ENCODE results near the gene ABTB2. TPM values are rescaled to one million over a fixed set of nuclear protein-coding genes. Genes with fewer than 3 reads are reported as not detected.

Gene ABTB2
- total RNA-seq, 1 experiment from 2014 or later, result 5.5 TPM

DNA sequence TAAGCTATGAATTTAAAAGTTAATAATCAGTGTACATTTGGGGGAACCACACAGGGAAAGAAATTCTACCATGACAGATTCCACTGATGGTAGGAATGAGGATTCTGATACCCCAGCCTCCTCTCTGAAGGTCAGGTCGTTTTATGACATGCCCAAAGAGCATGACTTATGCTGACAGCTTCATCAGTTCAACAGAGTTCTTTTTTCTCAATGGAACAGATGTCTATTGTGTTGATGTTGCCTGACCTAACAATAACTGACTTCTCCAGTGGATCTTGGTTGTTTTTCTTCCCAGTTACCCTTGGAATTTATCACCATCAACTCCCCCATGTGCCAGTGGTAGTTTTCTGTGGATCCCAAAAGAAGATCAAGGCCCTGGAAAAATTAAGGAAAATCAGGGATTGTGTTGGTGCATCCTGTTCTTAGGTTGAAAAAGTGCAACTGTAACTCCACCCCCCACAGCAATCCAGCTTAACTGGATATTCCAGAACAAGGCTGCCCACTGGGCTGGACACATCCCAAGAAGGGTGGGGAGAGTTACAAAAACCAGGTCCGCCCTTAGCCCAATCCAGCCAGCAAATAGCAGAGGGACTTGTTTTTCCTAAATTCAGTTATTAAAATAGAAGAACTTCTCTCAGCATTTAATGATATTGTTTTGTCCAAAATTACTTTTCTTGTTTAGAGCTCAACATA lies 49.5 kb upstream of the ABTB2 start:
- no peaks in the 10 kb centered on the region for H3K27me3 ChIP-seq (ENCODE audit: insufficient read depth, low read length)
- H3K4me1 Mint-ChIP-seq, result peaks cover 0 to 4% of the 10 kb centered on the region in 2 experiments; a peak in 1 of 4 replicates
- H2BK20ac ChIP-seq (ENCODE audit: low read depth, low read length, poor library complexity, severe bottlenecking), result no peak overlapping the region
- H3K9me3 ChIP-seq (ENCODE audit: control insufficient read depth, low read depth, low read length), result no peaks in the 10 kb centered on the region
- H3K27ac Mint-ChIP-seq, result no peak overlapping the region
- no peaks in the 10 kb centered on the region for H3K23me2 ChIP-seq (ENCODE audit: insufficient read length, low read depth, low read length, poor library complexity, severe bottlenecking)
- no peak overlapping the region for H2AFZ ChIP-seq (ENCODE audit: low read length)
- H4K91ac ChIP-seq (ENCODE audit: insufficient read length, low read depth, low read length), result no peak overlapping the region
- TF ChIP-seq, protein P1, sequence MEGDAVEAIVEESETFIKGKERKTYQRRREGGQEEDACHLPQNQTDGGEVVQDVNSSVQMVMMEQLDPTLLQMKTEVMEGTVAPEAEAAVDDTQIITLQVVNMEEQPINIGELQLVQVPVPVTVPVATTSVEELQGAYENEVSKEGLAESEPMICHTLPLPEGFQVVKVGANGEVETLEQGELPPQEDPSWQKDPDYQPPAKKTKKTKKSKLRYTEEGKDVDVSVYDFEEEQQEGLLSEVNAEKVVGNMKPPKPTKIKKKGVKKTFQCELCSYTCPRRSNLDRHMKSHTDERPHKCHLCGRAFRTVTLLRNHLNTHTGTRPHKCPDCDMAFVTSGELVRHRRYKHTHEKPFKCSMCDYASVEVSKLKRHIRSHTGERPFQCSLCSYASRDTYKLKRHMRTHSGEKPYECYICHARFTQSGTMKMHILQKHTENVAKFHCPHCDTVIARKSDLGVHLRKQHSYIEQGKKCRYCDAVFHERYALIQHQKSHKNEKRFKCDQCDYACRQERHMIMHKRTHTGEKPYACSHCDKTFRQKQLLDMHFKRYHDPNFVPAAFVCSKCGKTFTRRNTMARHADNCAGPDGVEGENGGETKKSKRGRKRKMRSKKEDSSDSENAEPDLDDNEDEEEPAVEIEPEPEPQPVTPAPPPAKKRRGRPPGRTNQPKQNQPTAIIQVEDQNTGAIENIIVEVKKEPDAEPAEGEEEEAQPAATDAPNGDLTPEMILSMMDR (conservative IDR thresholded peaks at IDR 0.05), result no peak
- H2BK15ac ChIP-seq (ENCODE audit: low read depth, low read length), result no peak overlapping the region
- H4K20me1 ChIP-seq (ENCODE audit: control insufficient read depth, insufficient read depth, insufficient read length), result no peaks in the 10 kb centered on the region
- H3K79me1 ChIP-seq (ENCODE audit: insufficient read depth, low read depth, low read length, poor library complexity, severe bottlenecking), result no peaks in the 10 kb centered on the region
- no peak overlapping the region for H2AK5ac ChIP-seq (ENCODE audit: insufficient read length, low read length)
- H3K4me2 ChIP-seq (ENCODE audit: insufficient read depth, insufficient read length, low read length), result no peak overlapping the region
- no peak overlapping the region for H3K27ac ChIP-seq (ENCODE audit: insufficient read length, low read depth, low read length)
- H3K9ac ChIP-seq (ENCODE audit: extremely low read depth, insufficient read length, low read length), result no peak overlapping the region
- no peak overlapping the region for H2BK120ac ChIP-seq (ENCODE audit: low read depth, low read length, poor library complexity, severe bottlenecking)
- H3K56ac ChIP-seq (ENCODE audit: insufficient read length, low read depth, low read length), result no peak overlapping the region
- no peaks in the 10 kb centered on the region; a peak in 1 of 5 replicates for H3K9me3 Mint-ChIP-seq
- H3K18ac ChIP-seq (ENCODE audit: insufficient read length, low read depth, low read length), result no peak overlapping the region
- no peaks in the 10 kb centered on the region for H3K4me1 ChIP-seq (ENCODE audit: insufficient read depth, low read length)
- H4K5ac ChIP-seq (ENCODE audit: insufficient read length, low read depth, low read length), result no peak overlapping the region
- H3K4ac ChIP-seq (ENCODE audit: low read depth, low read length), result no peak overlapping the region
- H3K14ac ChIP-seq (ENCODE audit: insufficient read depth, low read length), result no peak overlapping the region
- no peak overlapping the region for H2BK12ac ChIP-seq (ENCODE audit: insufficient read length, low read depth, low read length)
- H3T11ph ChIP-seq (ENCODE audit: low read length), result no peak overlapping the region
- WGBS (ENCODE audit: extremely low coverage, insufficient read length, low lambda C conversion rate), result no CpG with 5 or more reads among the region's 2 CpGs
- no peak overlapping the region for H3K23ac ChIP-seq (ENCODE audit: insufficient read length, low read depth, low read length)
- H3K4me3 Mint-ChIP-seq, result no peak overlapping the region
- no peak overlapping the region for H2BK5ac ChIP-seq (ENCODE audit: insufficient read length, low read length)
- H3K36me3 Mint-ChIP-seq (ENCODE audit: insufficient read depth in 1 of 3, low read depth in 3 of 3), result no peaks in the 10 kb centered on the region; a peak in 1 of 7 replicates
- H4K8ac ChIP-seq (replicated peaks; ENCODE audit: insufficient read length, low read depth, low read length), result no peak overlapping the region
- peaks cover 20% of the 10 kb centered on the region for H3K27me3 Mint-ChIP-seq (ENCODE audit: low read depth)
- no peak for DNase-seq
- H3K79me2 ChIP-seq (ENCODE audit: insufficient read depth, low read length), result no peaks in the 10 kb centered on the region
